SK-N-SH treated with all-trans-retinoic acid at 6 μM for 48 hours (cell line): ENCODE data around the gene AMBP.

Experiments used
- ARNTL ChIP-seq: fragments of 450-650 bp; formaldehyde crosslinking; IDR thresholded peaks from 2 replicates; pipeline ENCODE4 v1.5.0; 2020; ENCODE audit warnings: low read depth, mild to moderate bottlenecking, moderate library complexity, borderline replicate concordance
- CSDC2 ChIP-seq: fragments of 250-450 bp; sonication (Bioruptor Pico); IDR thresholded peaks from 2 replicates; pipeline ENCODE4 v1.5.0; 2020; ENCODE audit warnings: mild to moderate bottlenecking, moderate library complexity
- ZNF70 ChIP-seq: fragments of 450-650 bp; formaldehyde crosslinking; IDR thresholded peaks from 2 replicates; pipeline ENCODE4 v1.5.0; 2020; ENCODE audit warnings: mild to moderate bottlenecking, moderate library complexity

GRCh38 chr9:114072184-114073140 is 5.6 kb downstream of the AMBP start:
- TF ChIP-seq ARNTL, result no peak
- no peak for TF ChIP-seq CSDC2
- TF ChIP-seq ZNF70 (CRISPR knock-in tag), result no peak
